Measurements from ENCODE around the gene LRIT2. TPM values are rescaled to one million over a fixed set of nuclear protein-coding genes. Genes with fewer than 3 reads are reported as not detected.

The LRIT2 gene
- total RNA-seq, 1 experiment from 2014 or later, result not detected

DNA sequence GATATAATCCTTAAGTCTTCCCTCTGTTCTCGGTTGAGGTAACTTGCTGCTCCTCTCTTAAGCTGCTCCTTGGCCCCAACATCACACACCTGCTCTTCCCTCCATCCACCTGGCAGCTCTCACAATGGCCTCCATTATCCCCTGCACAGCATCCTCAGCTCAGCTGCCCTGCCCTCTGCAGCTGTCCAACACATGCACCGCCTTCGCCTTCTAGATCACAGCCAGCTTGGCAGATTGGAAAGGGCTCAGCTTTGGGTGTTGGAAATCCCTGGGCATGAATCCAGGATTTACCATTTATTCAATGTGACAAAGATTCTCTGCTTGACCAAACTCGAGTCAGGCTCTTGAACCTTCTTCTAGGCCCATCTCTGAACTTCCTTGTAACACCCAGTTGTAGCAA, 40.1 kb upstream of the LRIT2 start:
- Histone ChIP-seq H3K9ac (ENCODE audit: extremely low read depth, insufficient read length, low read length) (no peak overlapping the region), H4K20me1 (ENCODE audit: control insufficient read depth, insufficient read depth, insufficient read length) (no peaks in the 10 kb centered on the region), H2AFZ (ENCODE audit: low read length) (no peak overlapping the region), H3K79me2 (ENCODE audit: insufficient read depth, low read length) (no peaks in the 10 kb centered on the region), H3K27me3 (ENCODE audit: insufficient read depth, low read length) (no peaks in the 10 kb centered on the region), H2BK15ac (ENCODE audit: low read depth, low read length) (no peak overlapping the region), H3K14ac (ENCODE audit: insufficient read depth, low read length) (no peak overlapping the region), H3K79me1 (ENCODE audit: insufficient read depth, low read depth, low read length, poor library complexity, severe bottlenecking) (no peaks in the 10 kb centered on the region), H4K5ac (ENCODE audit: insufficient read length, low read depth, low read length) (no peak overlapping the region), H3T11ph (ENCODE audit: low read length) (no peak overlapping the region), H3K27ac (ENCODE audit: insufficient read length, low read depth, low read length) (no peak overlapping the region), H3K4me1 (ENCODE audit: insufficient read depth, low read length) (no peaks in the 10 kb centered on the region; the same call in 1 of the 2 replicates), H3K23me2 (ENCODE audit: insufficient read length, low read depth, low read length, poor library complexity, severe bottlenecking) (no peaks in the 10 kb centered on the region), H2BK120ac (ENCODE audit: low read depth, low read length, poor library complexity, severe bottlenecking) (no peak overlapping the region), H3K4me2 (ENCODE audit: insufficient read depth, insufficient read length, low read length) (no peak overlapping the region), H3K4ac (ENCODE audit: low read depth, low read length) (no peak overlapping the region), H2BK12ac (ENCODE audit: insufficient read length, low read depth, low read length) (no peak overlapping the region), H2BK5ac (ENCODE audit: insufficient read length, low read length) (no peak overlapping the region), H4K91ac (ENCODE audit: insufficient read length, low read depth, low read length) (no peak overlapping the region), H2BK20ac (ENCODE audit: low read depth, low read length, poor library complexity, severe bottlenecking) (no peak overlapping the region), H3K56ac (ENCODE audit: insufficient read length, low read depth, low read length) (no peak overlapping the region), H2AK5ac (ENCODE audit: insufficient read length, low read length) (no peak overlapping the region), H3K23ac (ENCODE audit: insufficient read length, low read depth, low read length) (no peak overlapping the region), H3K9me3 (ENCODE audit: control insufficient read depth, low read depth, low read length) (no peaks in the 10 kb centered on the region), H3K18ac (ENCODE audit: insufficient read length, low read depth, low read length) (no peak overlapping the region), H4K8ac (replicated peaks; ENCODE audit: insufficient read length, low read depth, low read length) (no peak overlapping the region)
- H3K4me3 Mint-ChIP-seq, result peak overlapping the region in 1 of 2 experiments; percentile 3; a peak in 1 of 5 replicates
- H3K27me3 Mint-ChIP-seq (ENCODE audit: low read depth), result peaks cover 4% of the 10 kb centered on the region
- no peaks in the 10 kb centered on the region for H3K9me3 Mint-ChIP-seq
- peaks cover 17 to 19% of the 10 kb centered on the region in 2 experiments for H3K4me1 Mint-ChIP-seq
- DNase-seq, result no peak
- H3K27ac Mint-ChIP-seq, result no peak overlapping the region
- H3K36me3 Mint-ChIP-seq (ENCODE audit: insufficient read depth in 1 of 3, low read depth in 3 of 3), result no peaks in the 10 kb centered on the region; a peak in 1 of 7 replicates
- no CpG with 5 or more reads among the region's 4 CpGs for whole genome bisulfite sequencing (ENCODE audit: extremely low coverage, insufficient read length, low lambda C conversion rate)
- TF ChIP-seq, protein P1, sequence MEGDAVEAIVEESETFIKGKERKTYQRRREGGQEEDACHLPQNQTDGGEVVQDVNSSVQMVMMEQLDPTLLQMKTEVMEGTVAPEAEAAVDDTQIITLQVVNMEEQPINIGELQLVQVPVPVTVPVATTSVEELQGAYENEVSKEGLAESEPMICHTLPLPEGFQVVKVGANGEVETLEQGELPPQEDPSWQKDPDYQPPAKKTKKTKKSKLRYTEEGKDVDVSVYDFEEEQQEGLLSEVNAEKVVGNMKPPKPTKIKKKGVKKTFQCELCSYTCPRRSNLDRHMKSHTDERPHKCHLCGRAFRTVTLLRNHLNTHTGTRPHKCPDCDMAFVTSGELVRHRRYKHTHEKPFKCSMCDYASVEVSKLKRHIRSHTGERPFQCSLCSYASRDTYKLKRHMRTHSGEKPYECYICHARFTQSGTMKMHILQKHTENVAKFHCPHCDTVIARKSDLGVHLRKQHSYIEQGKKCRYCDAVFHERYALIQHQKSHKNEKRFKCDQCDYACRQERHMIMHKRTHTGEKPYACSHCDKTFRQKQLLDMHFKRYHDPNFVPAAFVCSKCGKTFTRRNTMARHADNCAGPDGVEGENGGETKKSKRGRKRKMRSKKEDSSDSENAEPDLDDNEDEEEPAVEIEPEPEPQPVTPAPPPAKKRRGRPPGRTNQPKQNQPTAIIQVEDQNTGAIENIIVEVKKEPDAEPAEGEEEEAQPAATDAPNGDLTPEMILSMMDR (conservative IDR thresholded peaks at IDR 0.05), result no peak

Data from H9 (cell line).